GM10266 (cell line): Measurements from ENCODE around the gene FOXJ1.

Source experiments
- DNase-seq: peaks from one replicate; pipeline ENCODE4 v3.0.0; 2012; ENCODE audit errors: extremely low spot score
- CTCF ChIP-seq: IDR thresholded peaks from 2 replicates; pipeline ENCODE4 v1.5.1; 2012; ENCODE audit warnings: mild to moderate bottlenecking, low read depth; ENCODE audit not compliant: control insufficient read depth, insufficient read depth; ENCODE audit errors: missing control alignments

FOXJ1 gene

DNA sequence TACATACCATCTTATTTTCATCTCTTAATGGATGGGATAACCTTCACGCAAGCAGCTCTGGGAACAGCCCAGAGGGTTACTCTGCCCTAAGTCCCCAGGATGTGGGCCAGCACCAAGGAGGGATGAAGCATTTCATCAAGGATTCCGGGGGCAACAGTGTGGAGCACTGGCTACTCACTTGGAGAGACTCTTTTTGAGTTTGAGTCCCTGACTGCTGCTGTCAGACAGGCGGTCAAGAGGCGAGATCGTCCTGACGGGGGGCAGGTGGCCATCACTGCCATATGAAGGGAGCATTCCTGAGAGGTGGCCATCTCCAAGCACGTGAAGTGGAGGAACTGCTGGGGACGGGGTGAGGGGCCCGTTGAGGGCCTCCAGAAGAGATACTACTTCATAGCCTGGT is 18.1 kb upstream of the FOXJ1 start:
- no peak for TF ChIP-seq CTCF
- DNase-seq: no peak

- DNase-seq: no peak
- TF ChIP-seq CTCF: no peak
These were observed 16.7 kb upstream of the FOXJ1 start for GRCh38 chr17:76157759-76158158.

GRCh38 chr17:76156662-76156991 is 15.6 kb upstream of the FOXJ1 start:
- no peak for DNase-seq
- TF ChIP-seq CTCF: no peak

GRCh38 chr17:76155988-76156661 is 15.1 kb upstream of the FOXJ1 start:
- no peak for DNase-seq
- no peak for TF ChIP-seq CTCF

DNA sequence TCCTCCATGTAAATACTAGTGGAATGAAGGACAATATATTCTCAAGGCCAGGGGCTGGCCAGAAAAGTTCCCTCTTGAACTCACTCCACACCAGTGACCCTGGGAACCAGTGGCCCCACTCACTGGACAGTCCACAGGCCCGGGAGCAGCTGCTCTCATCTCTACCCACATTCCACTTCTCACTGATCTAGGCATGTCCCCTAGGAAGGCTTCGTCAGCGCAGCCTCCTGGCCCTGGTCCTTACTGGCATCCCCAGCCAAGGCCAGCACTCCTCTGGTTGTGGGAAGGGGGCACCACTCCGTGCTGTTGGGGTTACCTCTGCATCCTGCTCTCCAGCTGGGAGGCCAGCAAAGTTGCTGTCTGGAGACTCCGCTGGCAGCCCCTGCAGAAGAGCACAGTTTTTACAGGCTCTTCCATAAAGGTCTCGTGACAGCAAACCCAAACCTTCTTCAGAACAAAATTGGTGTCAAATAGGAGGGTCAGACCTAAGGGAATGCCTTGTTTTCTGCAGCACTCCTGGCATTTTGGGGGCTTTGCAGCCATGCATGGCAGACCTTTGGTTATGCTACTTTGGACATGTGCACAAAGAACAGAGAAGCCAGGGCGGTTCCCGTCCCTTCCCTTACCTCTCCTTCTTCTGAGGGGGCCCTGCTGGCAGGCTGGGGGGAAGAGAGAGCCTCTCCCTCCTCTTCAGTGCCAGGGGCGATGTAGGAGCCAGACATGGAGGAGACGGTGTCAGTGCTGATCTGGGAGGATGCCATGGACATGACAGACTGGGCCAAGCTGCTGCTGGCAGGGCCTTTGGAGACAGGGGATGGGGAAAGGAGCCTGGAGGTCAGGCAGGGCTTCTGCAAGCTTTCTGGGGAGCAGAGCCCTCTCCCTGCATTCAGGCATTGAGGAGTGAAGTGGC is 14.1 kb upstream of the FOXJ1 start:
- DNase-seq: no peak
- TF ChIP-seq CTCF: no peak

DNA sequence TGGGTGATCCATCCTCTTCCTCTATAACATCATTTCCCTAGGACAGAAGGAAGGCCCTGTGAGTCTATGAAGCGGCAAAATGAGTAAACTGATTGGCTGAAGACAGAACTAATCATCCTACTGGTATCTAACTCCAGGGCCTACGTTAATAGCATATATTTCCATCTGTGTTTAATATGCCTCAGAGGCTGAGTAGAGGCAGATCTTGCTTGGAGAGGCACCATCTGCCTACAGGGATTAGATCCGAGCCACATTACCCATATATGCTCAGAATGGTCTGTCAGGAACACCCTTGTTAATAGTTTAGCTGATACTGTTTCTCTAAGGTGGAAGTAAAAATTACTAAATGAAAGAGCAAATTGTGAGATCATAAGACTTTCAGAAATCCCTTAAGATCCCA is 13.2 kb upstream of the FOXJ1 start:
- DNase-seq: no peak
- TF ChIP-seq CTCF: no peak

GRCh38 chr17:76153640-76154039 is 12.6 kb upstream of the FOXJ1 start:
- no peak for DNase-seq
- TF ChIP-seq CTCF: no peak
